GM10266 (cell line): ENCODE results near the gene DYNLT2.

Source experiments
- DNase-seq: peaks from one replicate; pipeline ENCODE4 v3.0.0; 2012; ENCODE audit errors: extremely low spot score
- TF ChIP-seq, protein P1 (sequence below): IDR thresholded peaks from 2 replicates; pipeline ENCODE4 v1.5.1; 2012; ENCODE audit warnings: mild to moderate bottlenecking, low read depth; ENCODE audit not compliant: control insufficient read depth, insufficient read depth; ENCODE audit errors: missing control alignments

DYNLT2 gene

DNA sequence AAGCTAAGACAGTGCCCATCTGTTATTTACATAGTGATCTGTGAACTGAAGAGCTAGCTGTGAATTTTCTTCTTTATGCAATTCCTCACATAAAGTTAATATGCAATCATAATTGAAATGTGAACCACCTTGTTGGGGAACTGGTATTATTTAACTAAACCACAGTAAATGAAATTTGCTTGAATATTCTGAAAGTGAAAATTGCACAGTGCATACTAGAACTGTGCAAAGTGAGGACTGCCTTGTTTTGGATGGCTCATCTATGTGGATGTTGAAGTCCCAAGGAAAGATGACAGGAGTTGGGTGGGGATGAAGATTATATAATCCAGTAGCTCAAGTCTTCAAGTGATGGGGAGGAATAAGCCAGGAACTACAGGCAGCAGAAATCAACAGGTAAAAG lies 21.4 kb downstream of the DYNLT2 start:
- no peak for DNase-seq
- TF ChIP-seq, protein P1, sequence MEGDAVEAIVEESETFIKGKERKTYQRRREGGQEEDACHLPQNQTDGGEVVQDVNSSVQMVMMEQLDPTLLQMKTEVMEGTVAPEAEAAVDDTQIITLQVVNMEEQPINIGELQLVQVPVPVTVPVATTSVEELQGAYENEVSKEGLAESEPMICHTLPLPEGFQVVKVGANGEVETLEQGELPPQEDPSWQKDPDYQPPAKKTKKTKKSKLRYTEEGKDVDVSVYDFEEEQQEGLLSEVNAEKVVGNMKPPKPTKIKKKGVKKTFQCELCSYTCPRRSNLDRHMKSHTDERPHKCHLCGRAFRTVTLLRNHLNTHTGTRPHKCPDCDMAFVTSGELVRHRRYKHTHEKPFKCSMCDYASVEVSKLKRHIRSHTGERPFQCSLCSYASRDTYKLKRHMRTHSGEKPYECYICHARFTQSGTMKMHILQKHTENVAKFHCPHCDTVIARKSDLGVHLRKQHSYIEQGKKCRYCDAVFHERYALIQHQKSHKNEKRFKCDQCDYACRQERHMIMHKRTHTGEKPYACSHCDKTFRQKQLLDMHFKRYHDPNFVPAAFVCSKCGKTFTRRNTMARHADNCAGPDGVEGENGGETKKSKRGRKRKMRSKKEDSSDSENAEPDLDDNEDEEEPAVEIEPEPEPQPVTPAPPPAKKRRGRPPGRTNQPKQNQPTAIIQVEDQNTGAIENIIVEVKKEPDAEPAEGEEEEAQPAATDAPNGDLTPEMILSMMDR, result no peak

DNA sequence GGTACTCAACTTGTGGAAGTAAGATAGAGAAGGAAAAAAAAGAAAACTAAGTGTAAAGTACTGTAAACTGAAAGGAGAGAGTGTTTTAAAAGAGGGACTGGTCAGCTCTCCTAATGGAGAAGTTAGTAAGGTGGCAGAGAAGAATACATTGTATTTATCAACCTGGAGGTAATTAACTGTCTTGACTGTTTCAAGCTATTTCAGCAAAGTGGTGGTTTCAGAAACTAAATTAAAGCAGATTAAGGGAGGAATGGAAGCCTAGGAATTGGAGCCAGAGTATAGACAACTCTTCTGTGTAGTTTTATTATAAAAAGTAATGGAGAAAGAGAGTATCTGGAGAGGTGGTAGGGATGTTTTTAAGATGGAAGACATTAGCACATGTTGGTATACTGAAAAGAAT lies 24.4 kb downstream of the DYNLT2 start:
- DNase-seq, result no peak
- TF ChIP-seq, protein P1, result no peak

DNA sequence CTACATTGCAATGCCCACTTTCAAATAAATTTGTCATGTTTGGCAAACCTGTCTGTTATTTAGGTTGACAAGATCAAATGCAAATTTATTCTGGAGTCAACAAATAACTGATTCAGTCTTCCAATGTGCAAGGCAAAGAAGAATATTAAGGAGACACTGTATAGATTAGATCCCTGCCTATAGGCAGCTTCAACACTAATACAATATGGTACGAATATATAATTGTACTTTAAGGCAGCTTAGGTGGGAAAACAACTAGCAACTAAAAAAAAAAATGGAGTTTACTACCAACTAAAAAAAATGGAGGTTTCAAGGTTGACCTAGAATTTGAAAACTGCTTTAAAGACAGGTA lies 25.3 kb downstream of the DYNLT2 start:
- TF ChIP-seq, protein P1, result no peak
- no peak for DNase-seq

DNA sequence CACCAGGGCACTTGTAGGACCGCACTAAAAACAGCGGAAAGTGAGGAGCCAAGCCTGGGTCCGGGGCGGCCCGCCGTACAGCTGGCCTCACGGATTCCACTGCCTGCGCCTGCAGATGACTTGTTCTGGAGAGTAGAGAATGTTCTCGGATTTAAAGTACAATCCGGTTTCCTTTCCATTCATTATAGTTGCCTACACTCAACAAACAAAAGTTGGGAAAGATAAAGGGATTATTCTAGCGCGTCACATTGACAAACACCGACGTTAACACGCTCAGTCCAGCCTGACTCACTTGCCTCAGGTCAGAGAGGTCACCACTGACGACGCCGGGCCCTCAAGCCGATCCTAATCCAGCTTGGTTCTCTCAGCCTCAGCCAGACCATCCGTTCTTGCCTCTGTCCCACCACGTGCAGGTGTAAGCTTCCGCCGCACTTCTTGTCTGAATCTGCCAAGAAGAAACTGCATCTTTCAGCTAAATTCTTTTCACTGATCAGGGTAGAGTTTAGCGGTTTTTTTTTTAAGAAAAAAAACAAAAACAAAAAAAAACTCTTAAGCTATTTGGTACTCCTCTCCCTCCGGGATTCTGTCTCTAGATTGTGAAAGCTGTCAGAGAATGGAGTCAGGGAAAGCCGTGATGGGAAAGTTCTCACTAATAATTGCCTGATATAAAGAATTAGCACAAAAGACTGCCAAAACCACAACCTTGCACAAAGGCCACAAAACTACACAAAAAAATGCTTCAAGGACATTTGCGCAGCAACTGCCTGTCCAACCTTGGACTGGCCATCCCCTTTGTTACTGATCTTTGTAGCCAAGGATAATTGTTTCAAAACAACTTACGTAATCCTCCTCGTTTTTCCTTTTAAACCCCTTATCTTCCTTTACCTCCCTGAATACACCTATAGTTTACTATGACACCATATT lies 26.0 kb downstream of the DYNLT2 start:
- DNase-seq, result no peak
- TF ChIP-seq, protein P1, result no peak

DNA sequence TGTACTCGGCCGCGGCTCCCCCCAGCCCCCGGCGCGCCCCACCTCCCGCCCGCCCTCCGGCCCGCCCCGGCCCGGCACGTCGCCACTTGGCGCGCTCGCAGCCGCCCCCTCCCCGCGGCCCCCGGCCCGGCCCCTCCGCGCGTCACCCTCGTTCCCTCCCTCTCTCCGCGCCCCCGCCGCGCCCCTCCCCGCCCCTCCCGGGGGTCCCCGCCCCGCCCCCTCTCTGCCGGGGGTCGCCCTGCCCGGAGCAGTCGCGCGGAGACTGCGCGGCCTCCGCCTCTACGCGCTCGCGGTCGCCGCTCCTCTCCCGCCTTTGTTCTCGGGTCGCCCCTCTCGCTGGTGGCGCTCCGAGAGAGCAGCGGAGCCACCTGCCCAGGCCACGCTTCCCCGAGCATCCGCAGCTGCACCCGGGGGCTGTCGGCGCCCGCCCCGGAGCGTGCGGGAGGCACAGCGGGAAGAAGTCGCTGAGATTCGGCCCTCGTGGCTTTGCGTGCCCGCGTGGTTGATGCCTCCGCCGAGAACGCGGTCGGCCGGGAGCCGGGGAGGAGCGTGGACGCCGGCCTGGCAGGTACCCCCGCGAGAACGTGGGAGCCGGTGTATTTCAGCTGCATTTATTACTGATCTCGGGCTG lies 26.8 kb downstream of the DYNLT2 start, which contains the start of gene PHF10:
Gene PHF10, minus strand, starts transcription at position 7 of the 631 bp plus-strand sequence. CDS start 569 bp downstream, outside the sequence.
- peak; percentile 91 for DNase-seq

DNA sequence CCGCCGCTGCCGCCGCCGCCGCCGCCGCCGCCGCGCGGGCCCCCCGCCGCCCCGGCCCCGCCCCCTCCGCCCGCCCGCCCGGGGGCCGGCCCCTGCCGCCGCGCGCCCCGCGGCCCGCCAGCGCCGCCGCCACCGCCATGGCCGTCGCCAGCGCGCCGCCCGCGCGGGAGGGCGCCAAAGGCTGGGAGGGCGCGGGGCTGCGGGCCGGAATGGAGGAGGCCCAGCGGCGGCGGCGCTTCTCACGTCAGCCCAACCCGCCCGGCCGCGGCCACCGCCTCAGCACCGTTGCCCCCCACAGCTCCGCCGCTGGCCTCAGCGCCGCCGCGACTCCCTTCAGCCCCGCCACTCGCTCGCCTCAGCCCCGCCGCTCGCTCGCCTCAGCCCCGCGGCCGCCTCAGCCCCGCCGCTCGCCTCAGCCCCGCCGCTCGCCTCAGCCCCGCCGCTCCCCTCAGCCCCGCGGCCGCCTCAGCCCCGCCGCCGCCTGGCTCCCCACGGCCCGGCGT lies 27.3 kb downstream of the DYNLT2 start:
- TF ChIP-seq, protein P1, result peak; percentile 8
- peak; percentile 85 for DNase-seq

More for the DNA sequence above, 26.8 kb downstream of the DYNLT2 start, which contains the start of gene PHF10:
- TF ChIP-seq, protein P1, result no peak
